RWPE1 (cell line): ENCODE measurements around the gene SLC39A1.

ENCODE experiments used
- CTCF ChIA-PET: fragments of 350-600 bp; sonication (Branson Sonifier 250); formaldehyde crosslinking; extraction: SDS; loops from one replicate; lab custom pipeline; 2021; lab: Yijun Ruan, JAX
- POLR2A ChIA-PET: fragments of 400-600 bp; formaldehyde crosslinking; extraction: SDS; loops from one replicate; lab custom pipeline; 2020; ENCODE audit warnings: antibody characterized with exemption; ENCODE audit not compliant: low non-redundant PET; lab: Yijun Ruan, JAX
- DNase-seq: peaks from one replicate; pipeline ENCODE4 v3.0.0; 2012; ENCODE audit warnings: low spot score
- H3K27ac ChIP-seq: fragments of 450-650 bp; 2 replicates; pipeline ENCODE4 v1.5.1; 2017
- CTCF ChIP-seq: fragments of 450-650 bp; conservative IDR thresholded peaks from 2 replicates; pipeline ENCODE4 v1.5.1; 2017; ENCODE audit warnings: low read depth, mild to moderate bottlenecking

SLC39A1 gene

GRCh38 chr1:153922972-153923925 lies 40.1 kb downstream of the SLC39A1 start, which contains the start of gene GATAD2B:
GATAD2B (minus strand) TSS chr1:153922972; CDS start chr1:153828347, 94,625 bp downstream.
- ChIA-PET CTCF (interaction anchor here (0.5 to 2.1 kb wide), 7 partner anchors 10 to 1130 kb away, joined by 3 to 7 read pairs (median 4); partner anchors contain the start of gene DENND4B), POLR2A (interaction anchor here (0.5 to 1.2 kb wide), 7 partner anchors 24 to 194 kb away, joined by 3 to 6 read pairs (median 4); partner anchors contain the start of genes DENND4B, JTB and RPS27)
- H3K27ac ChIP-seq: peak within 1 kb of the TSS; percentile 92
- DNase-seq: peak; percentile 100
- TF ChIP-seq CTCF: no peak

GRCh38 chr1:153922076-153922971 lies 41.0 kb downstream of the SLC39A1 start:
- ChIA-PET CTCF (interaction anchor here (0.5 to 2.1 kb wide), 6 partner anchors 9 to 363 kb away, joined by 3 to 7 read pairs (median 4); partner anchors contain the start of gene DENND4B), POLR2A (interaction anchor here (0.5 to 1.4 kb wide), 4 partner anchors 18 to 66 kb away, joined by 3 to 5 read pairs (median 4); partner anchors contain the start of gene JTB)
- peak overlapping the region; percentile 92 for H3K27ac ChIP-seq
- peak; percentile 74 for DNase-seq
- TF ChIP-seq CTCF: no peak

- POLR2A ChIA-PET: interaction anchor here (0.6 to 1.4 kb wide), 2 partner anchors 18 to 115 kb away, joined by 4 to 5 read pairs; no protein-coding TSS in a partner anchor
- CTCF ChIA-PET: interaction anchor here (0.6 to 1.3 kb wide), 2 partner anchors 19 to 25 kb away, joined by 3 to 5 read pairs; partner anchors contain the start of gene DENND4B
- DNase-seq: peak; percentile 20
- TF ChIP-seq CTCF: no peak
- peak overlapping the region; percentile 92 for H3K27ac ChIP-seq
Measured at GRCh38 chr1:153921803-153922075, 41.6 kb downstream of the SLC39A1 start.

GRCh38 chr1:153921080-153921802 lies 42.1 kb downstream of the SLC39A1 start:
- ChIA-PET CTCF (interaction anchor here (0.6 to 1.3 kb wide), 2 partner anchors 18 to 26 kb away, joined by 3 to 5 read pairs; partner anchors contain the start of gene DENND4B), POLR2A (interaction anchor here (0.6 to 1.4 kb wide), 2 partner anchors 19 to 115 kb away, joined by 4 to 5 read pairs; no protein-coding TSS in a partner anchor)
- no peak for TF ChIP-seq CTCF
- H3K27ac ChIP-seq: peak overlapping the region; percentile 92
- no peak for DNase-seq

GRCh38 chr1:153919876-153920852 lies 43.2 kb downstream of the SLC39A1 start:
- DNase-seq: peak; percentile 5
- ChIA-PET CTCF (interaction anchor here (0.6 kb wide), 1 partner anchor 11 kb away, joined by 3 read pairs; no protein-coding TSS in a partner anchor), POLR2A (interaction anchor here (0.6 kb wide), 1 partner anchor 194 kb away, joined by 7 read pairs; no protein-coding TSS in a partner anchor)
- no peak for TF ChIP-seq CTCF
- H3K27ac ChIP-seq: no peak overlapping the region
